Measurements from ENCODE around the gene SULT1A2.
"Not testable (repeated sequence)": the region's sequence is repeated elsewhere in the genome, so short reads cannot be mapped to it uniquely, and the experiment has no call there.

Gene SULT1A2

GRCh38 chr16:28608496-28608808, 11.6 kb upstream of the SULT1A2 start:
- not testable (repeated sequence) for H3K4me3 ChIP-seq (ENCODE audit: low read depth, low read length); H3K9me3 ChIP-seq (ENCODE audit: control insufficient read depth, insufficient read depth, low read length); H3K4me1 ChIP-seq (ENCODE audit: control insufficient read depth, insufficient read depth, low read length); H3K27me3 ChIP-seq (ENCODE audit: control insufficient read depth, insufficient read depth, low read length); H3K27ac ChIP-seq (ENCODE audit: low read depth, low read length); H3K9ac ChIP-seq (ENCODE audit: low read depth, low read length); H3K36me3 ChIP-seq (ENCODE audit: control insufficient read depth, insufficient read depth, low read length)

GRCh38 chr16:28607681-28608495, 11.0 kb upstream of the SULT1A2 start:
- not testable (repeated sequence) for H3K9ac ChIP-seq (ENCODE audit: low read depth, low read length); H3K4me1 ChIP-seq (ENCODE audit: control insufficient read depth, insufficient read depth, low read length); H3K27me3 ChIP-seq (ENCODE audit: control insufficient read depth, insufficient read depth, low read length); H3K27ac ChIP-seq (ENCODE audit: low read depth, low read length); H3K4me3 ChIP-seq (ENCODE audit: low read depth, low read length); H3K36me3 ChIP-seq (ENCODE audit: control insufficient read depth, insufficient read depth, low read length); H3K9me3 ChIP-seq (ENCODE audit: control insufficient read depth, insufficient read depth, low read length)

GRCh38 chr16:28607116-28607623, 10.3 kb upstream of the SULT1A2 start:
- Histone ChIP-seq H3K36me3 (ENCODE audit: control insufficient read depth, insufficient read depth, low read length) (no peaks in the 10 kb centered on the region), H3K9me3 (ENCODE audit: control insufficient read depth, insufficient read depth, low read length) (no peaks in the 10 kb centered on the region), H3K27ac (ENCODE audit: low read depth, low read length) (no peak overlapping the region), H3K9ac (ENCODE audit: low read depth, low read length) (no peak overlapping the region), H3K4me1 (ENCODE audit: control insufficient read depth, insufficient read depth, low read length) (0 out of 2 replicates have a peak, but pooled peaks cover 2% of the 10 kb centered on the region), H3K27me3 (ENCODE audit: control insufficient read depth, insufficient read depth, low read length) (no peaks in the 10 kb centered on the region), H3K4me3 (ENCODE audit: low read depth, low read length) (no peak overlapping the region)

- no peak overlapping the region for H3K9ac ChIP-seq (ENCODE audit: low read depth, low read length)
- no peaks in the 10 kb centered on the region for H3K27me3 ChIP-seq (ENCODE audit: control insufficient read depth, insufficient read depth, low read length)
- H3K27ac ChIP-seq (ENCODE audit: low read depth, low read length): no peak overlapping the region
- no peak overlapping the region for H3K4me3 ChIP-seq (ENCODE audit: low read depth, low read length)
- no peaks in the 10 kb centered on the region for H3K9me3 ChIP-seq (ENCODE audit: control insufficient read depth, insufficient read depth, low read length)
- no peaks in the 10 kb centered on the region for H3K36me3 ChIP-seq (ENCODE audit: control insufficient read depth, insufficient read depth, low read length)
- H3K4me1 ChIP-seq (ENCODE audit: control insufficient read depth, insufficient read depth, low read length): 0 out of 2 replicates have a peak, but pooled peaks cover 2% of the 10 kb centered on the region
These were observed 9.7 kb upstream of the SULT1A2 start for GRCh38 chr16:28606291-28607115.

GRCh38 chr16:28604186-28604565, 7.3 kb upstream of the SULT1A2 start:
- Histone ChIP-seq H3K4me1 (ENCODE audit: control insufficient read depth, insufficient read depth, low read length) (no peaks in the 10 kb centered on the region), H3K9me3 (ENCODE audit: control insufficient read depth, insufficient read depth, low read length) (no peaks in the 10 kb centered on the region), H3K27ac (ENCODE audit: low read depth, low read length) (no peak overlapping the region), H3K27me3 (ENCODE audit: control insufficient read depth, insufficient read depth, low read length) (no peaks in the 10 kb centered on the region), H3K36me3 (ENCODE audit: control insufficient read depth, insufficient read depth, low read length) (no peaks in the 10 kb centered on the region), H3K9ac (ENCODE audit: low read depth, low read length) (no peak overlapping the region), H3K4me3 (ENCODE audit: low read depth, low read length) (no peak overlapping the region)

GRCh38 chr16:28603381-28604185, 6.7 kb upstream of the SULT1A2 start:
- Histone ChIP-seq H3K4me3 (ENCODE audit: low read depth, low read length) (no peak overlapping the region), H3K27me3 (ENCODE audit: control insufficient read depth, insufficient read depth, low read length) (no peaks in the 10 kb centered on the region), H3K36me3 (ENCODE audit: control insufficient read depth, insufficient read depth, low read length) (no peaks in the 10 kb centered on the region), H3K9me3 (ENCODE audit: control insufficient read depth, insufficient read depth, low read length) (no peaks in the 10 kb centered on the region), H3K4me1 (ENCODE audit: control insufficient read depth, insufficient read depth, low read length) (no peaks in the 10 kb centered on the region), H3K27ac (ENCODE audit: low read depth, low read length) (no peak overlapping the region), H3K9ac (ENCODE audit: low read depth, low read length) (no peak overlapping the region)

- H3K27ac ChIP-seq (ENCODE audit: low read depth, low read length): no peak overlapping the region
- H3K27me3 ChIP-seq (ENCODE audit: control insufficient read depth, insufficient read depth, low read length): no peaks in the 10 kb centered on the region
- H3K9me3 ChIP-seq (ENCODE audit: control insufficient read depth, insufficient read depth, low read length): no peaks in the 10 kb centered on the region
- peaks cover 3% of the 10 kb centered on the region; the same call in 1 of the 2 replicates for H3K4me1 ChIP-seq (ENCODE audit: control insufficient read depth, insufficient read depth, low read length)
- H3K9ac ChIP-seq (ENCODE audit: low read depth, low read length): no peak overlapping the region
- no peak overlapping the region for H3K4me3 ChIP-seq (ENCODE audit: low read depth, low read length)
- H3K36me3 ChIP-seq (ENCODE audit: control insufficient read depth, insufficient read depth, low read length): no peaks in the 10 kb centered on the region
These were observed 5.7 kb upstream of the SULT1A2 start for GRCh38 chr16:28602529-28602928.

- H3K9ac ChIP-seq (ENCODE audit: low read depth, low read length); H3K27me3 ChIP-seq (ENCODE audit: control insufficient read depth, insufficient read depth, low read length); H3K4me3 ChIP-seq (ENCODE audit: low read depth, low read length); H3K4me1 ChIP-seq (ENCODE audit: control insufficient read depth, insufficient read depth, low read length); H3K9me3 ChIP-seq (ENCODE audit: control insufficient read depth, insufficient read depth, low read length); H3K27ac ChIP-seq (ENCODE audit: low read depth, low read length); H3K36me3 ChIP-seq (ENCODE audit: control insufficient read depth, insufficient read depth, low read length): not testable (repeated sequence)
These were observed 5.2 kb upstream of the SULT1A2 start for GRCh38 chr16:28602062-28602461.

GRCh38 chr16:28601589-28601988, 4.7 kb upstream of the SULT1A2 start:
- H3K27me3 ChIP-seq (ENCODE audit: control insufficient read depth, insufficient read depth, low read length); H3K4me3 ChIP-seq (ENCODE audit: low read depth, low read length); H3K27ac ChIP-seq (ENCODE audit: low read depth, low read length); H3K4me1 ChIP-seq (ENCODE audit: control insufficient read depth, insufficient read depth, low read length); H3K36me3 ChIP-seq (ENCODE audit: control insufficient read depth, insufficient read depth, low read length); H3K9me3 ChIP-seq (ENCODE audit: control insufficient read depth, insufficient read depth, low read length); H3K9ac ChIP-seq (ENCODE audit: low read depth, low read length): not testable (repeated sequence)

GRCh38 chr16:28600965-28601364, 4.1 kb upstream of the SULT1A2 start:
- H3K27me3 ChIP-seq (ENCODE audit: control insufficient read depth, insufficient read depth, low read length); H3K36me3 ChIP-seq (ENCODE audit: control insufficient read depth, insufficient read depth, low read length); H3K9me3 ChIP-seq (ENCODE audit: control insufficient read depth, insufficient read depth, low read length); H3K27ac ChIP-seq (ENCODE audit: low read depth, low read length); H3K4me1 ChIP-seq (ENCODE audit: control insufficient read depth, insufficient read depth, low read length); H3K9ac ChIP-seq (ENCODE audit: low read depth, low read length); H3K4me3 ChIP-seq (ENCODE audit: low read depth, low read length): not testable (repeated sequence)

All from HUES48 (cell line).